Measurements from ENCODE around the gene PRKN. TPM values are rescaled to one million over a fixed set of nuclear protein-coding genes. Genes with fewer than 3 reads are reported as not detected.

The PRKN gene
- total RNA-seq, 1 donor from 2014 or later, result not detected

DNA sequence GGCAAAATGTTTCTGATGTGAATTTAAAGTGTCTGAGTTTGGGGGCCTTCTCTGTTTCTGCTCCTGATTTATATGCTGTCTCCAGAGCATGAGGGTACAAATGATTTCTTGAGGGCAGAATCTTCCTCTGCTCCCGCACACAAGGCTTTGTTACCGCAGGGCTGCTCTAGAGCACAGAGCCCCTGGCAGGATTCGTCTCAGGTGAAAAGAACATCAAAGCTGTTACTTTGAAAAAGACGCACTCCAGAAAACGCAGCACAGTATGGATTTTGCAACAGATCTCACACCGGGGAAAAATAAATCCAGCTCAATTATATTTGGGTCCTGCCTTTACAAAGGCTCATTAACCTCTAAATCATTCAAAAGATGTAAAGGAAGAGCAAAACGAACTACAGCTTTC lies 577.3 kb downstream of the PRKN start:
- intact Hi-C loops (cut with micrococcal nuclease), result no loop called here

DNA sequence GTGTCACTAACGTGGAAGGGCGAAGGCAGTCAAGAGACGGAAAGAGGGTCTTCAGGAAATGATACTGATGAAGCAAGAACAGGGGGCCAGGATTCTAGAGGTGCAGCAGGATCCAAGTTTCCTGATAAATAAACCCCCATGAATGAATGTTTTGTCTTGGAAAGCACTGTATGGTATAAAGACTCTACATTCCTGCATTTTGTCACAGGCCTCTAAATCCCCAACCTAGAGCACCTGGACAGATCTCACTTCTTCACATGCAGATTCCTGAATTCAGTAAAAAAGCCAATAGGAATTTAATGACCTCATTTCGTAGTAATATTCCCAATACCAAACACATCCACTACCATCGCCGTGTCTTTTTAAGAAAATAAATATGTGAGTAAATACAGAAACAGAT lies 577.8 kb downstream of the PRKN start:
- intact Hi-C loops (cut with micrococcal nuclease), result no loop called here

DNA sequence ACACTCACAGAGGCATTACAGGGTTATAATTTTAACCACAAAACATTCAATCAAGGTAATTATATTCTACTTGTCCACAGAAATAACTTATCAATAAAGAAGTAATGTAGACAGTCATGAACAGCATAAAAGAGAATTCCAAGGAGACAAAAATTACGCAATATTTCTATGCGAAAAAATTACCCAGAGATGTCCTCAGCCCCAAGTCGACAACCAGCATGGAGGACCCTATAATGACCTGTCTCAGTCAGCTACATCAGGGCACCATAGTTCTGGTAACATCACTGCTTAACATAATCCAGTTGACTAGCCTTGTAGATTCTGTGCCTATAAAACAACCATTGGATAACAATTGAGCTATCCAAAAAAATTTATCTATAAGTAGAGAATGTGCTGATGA lies 579.8 kb downstream of the PRKN start:
- intact Hi-C loops (cut with micrococcal nuclease), result no loop called here

DNA sequence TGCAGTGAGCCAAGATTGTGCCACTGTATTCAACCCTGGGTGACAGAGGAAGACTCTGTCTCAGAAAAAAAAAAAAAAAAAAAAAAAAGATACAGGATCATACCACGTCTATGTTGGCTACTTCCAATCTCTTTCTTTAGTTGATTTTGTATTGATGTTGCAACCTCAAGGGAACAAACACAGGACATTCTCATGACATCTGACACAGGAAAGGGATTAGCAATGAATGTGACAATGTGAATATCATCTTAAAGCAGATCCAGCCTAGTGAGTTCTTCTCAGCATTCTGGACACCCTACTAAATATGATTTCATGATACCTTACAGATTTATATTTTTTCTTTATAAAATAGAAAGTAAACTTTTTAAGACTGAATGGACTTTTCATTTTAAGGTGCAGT lies 580.3 kb downstream of the PRKN start:
- intact Hi-C loops (cut with micrococcal nuclease), result no loop called here

DNA sequence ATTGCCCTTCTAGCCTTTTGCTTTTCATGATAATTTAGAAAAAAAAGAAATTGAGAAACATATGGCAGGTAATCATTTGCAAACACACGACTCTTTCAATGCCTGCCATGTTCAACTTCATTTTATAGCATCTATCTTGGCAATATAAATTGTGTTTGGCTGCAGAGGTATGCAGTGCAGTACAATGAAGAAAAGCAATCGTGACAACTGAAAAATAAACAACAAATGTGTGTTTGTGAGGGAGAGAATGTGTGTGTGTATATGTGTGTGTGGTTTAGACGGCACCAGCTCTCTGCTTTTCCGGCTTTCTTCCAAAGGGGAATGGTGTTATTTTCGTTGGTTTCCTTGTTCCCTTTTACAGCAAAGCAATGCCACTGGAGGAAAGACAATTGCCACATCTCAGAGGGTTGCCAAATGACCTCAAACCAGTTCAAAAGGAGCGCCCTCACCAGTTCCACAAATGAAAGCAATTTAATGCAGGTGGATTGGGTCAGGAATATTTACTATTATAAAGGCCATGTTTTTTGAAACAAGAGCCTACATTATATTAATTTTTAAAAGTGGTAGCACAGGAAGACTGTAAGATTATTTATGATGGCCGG lies 587.2 kb downstream of the PRKN start:
- intact Hi-C loops (cut with micrococcal nuclease), result no loop called here

DNA sequence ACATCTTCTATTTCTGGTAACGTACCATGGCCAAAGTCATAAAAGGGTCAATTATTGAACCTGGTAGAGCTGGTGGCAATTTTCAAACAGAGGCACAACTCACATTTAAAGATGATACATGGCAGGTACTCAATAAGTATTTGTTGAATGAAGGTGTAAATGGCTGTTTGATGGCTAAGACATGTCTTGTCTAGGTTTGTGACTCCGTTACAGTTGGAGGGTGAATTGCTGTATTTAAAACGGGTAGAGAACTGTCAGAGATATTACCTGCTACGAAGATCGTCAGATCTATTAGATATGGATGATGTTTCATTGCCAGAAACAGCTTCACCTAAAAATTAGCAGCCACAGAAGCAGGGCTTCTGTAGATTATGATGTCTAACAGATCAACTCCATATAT lies 601.9 kb downstream of the PRKN start:
- intact Hi-C loops (cut with micrococcal nuclease), result no loop called here

DNA sequence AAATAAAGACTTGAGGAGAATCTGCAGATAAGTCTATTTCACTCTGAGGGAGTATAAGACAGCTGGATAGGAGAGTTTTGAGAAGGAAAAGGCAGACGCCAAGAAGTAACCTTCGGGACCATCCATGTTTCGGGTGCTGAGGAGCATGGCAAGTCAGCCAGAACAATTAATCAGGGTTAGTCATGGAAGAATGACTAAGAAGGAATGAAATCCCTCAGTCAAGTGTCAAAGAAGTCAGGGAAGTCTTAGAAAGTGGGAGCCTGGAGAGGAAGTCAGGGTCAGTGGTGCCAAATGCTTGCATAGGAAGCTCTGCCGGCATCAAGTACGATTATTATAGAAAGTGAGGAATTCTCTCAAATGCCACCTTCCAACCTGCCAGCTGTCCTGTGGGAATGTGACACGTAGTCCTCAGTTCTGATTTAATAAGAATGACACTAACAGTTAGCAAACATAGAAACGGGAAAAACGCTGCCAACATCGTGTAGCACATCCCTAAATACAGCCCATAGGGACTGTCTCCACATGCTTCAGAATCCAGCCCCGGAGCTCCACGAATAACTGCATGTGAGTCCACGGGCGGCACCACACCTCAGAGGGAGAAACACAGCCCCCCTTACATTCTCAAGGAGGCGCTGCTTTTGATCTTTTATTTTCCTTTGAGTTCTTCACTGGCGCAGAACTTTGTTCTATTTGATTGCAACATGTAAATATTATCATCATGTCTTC lies 602.7 kb downstream of the PRKN start:
- intact Hi-C loops (cut with micrococcal nuclease), result no loop called here

DNA sequence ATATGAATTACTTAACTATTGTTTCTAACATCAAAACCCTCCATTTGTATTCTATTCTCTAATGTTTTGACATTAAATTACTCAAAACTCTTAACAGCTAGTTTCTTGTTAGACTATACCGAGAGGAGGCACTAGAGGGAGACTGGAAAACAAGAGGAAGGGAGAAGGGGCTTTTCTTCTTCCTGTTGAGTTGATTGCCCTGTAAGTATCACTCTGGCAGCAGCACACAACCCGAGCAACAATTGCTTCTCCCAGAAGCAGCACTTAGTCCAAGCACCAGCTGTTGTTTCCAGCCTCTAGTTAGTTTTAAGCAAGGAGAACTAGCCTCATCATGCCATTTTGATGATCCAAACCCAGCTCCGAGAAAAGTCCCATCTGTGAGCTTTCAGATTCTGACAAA lies 603.8 kb downstream of the PRKN start:
- intact Hi-C loops (cut with micrococcal nuclease), result no loop called here

DNA sequence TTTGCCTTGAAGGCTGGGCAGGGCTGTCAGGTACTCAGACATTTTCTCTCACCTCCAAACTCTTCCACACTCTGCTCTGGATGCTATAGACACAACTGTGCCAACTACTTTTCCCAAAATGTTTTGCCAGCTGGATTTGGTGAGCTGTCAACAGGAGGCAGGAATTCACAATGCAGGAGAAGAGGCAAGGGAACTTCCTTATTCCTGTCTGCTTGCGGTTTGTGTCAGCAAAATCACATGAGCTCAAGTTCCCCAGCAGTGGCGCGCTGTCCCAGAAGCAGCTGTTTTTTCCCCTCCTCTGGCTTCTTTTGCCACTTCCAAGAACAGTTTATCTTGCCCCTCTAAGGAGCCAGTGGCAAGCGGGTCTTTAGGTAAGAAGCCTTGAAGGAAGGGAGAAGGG lies 608.2 kb downstream of the PRKN start:
- intact Hi-C loops (cut with micrococcal nuclease), result no loop called here

DNA sequence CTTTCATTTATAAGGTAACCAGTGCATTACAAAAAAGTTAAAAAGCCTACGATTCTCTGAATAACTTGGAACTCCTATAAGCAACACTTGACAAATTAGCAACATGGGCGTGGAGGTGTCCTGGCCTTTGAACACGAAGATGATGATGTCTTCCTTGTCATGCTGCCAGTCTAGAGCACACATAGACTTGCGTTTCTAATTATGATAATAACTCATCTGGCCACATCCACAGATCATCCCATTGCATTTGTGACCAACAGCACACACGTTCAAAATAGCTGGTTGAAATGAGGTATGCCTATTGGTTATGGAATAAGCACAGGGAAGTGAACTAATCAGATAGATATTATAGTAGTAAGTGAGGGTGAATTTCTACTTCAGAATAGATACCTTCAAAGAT lies 608.9 kb downstream of the PRKN start:
- intact Hi-C loops (cut with micrococcal nuclease), result no loop called here

DNA sequence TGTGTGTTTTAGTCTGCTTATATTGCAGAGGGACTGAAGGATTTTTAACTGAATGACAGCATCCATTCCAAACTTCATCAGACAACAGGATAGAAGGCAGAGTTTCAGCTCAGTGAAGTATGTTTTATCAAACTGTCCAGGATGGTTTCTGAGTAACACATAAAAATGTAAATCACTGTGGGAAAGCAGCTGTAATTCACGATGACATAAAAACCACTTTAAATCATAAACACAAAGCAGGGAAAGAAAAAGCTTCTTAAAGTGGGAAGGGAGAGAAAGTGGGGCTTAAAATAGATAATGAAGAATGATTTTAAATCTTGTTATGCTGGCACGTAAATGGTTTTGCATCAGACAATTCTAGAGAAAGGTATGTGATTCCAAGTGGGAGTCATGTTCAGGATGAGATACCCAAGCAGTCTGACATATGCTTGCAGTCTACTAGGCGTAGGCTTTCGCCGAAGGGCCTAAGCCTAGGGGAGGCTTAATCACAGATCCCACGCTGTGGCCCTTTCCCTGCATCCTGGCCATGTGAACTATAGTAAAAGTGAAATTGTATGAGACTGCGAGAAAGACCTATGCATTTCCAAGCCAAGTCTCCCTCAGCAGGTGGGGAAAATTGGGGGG lies 610.6 kb downstream of the PRKN start:
- intact Hi-C loops (cut with micrococcal nuclease), result no loop called here

DNA sequence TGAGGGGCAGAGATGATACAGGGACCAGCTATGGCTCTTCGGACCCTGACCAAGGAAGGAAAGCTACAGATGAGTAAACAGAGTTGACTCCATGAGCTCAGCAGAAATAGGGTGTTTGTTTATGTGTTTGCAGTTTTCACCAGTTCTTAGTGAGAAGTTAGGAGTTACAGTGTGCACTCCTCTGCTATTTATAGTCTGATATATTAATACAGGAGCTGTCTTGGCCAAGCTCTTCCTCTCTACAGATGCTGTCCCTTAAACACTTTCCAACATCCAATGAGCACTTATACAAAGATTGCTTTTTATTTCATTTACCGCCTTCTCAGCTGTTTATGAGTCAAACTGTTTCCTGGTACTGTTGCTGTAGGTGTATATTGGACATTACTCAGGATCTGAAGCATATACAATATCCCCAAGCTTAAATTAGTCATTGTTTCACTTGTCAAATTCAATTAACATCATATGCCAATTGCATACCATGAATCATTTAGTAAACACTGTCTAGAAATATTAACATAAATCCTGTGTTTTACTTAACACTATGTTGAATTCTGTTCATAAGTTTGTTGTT lies 618.0 kb downstream of the PRKN start:
- intact Hi-C loops (cut with micrococcal nuclease), result no loop called here

DNA sequence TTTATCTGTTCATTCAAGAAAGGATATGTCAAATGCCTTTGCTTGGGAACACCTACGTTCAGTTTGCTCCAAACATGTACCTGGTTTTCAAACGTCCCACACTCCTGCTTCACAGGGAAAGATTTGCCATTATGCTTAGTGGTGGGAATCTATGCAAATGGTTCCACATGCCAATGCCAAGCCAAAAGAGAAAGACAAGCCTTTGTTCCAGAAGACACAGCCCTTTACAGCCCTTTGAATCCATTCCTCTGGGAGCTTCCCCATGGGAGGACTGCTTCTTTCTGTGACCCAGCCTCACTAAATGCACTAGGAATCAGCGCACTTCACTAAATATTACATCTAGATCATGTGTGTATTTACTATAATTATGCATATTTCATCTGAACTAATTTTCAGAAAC lies 619.5 kb downstream of the PRKN start:
- intact Hi-C loops (cut with micrococcal nuclease), result no loop called here

DNA sequence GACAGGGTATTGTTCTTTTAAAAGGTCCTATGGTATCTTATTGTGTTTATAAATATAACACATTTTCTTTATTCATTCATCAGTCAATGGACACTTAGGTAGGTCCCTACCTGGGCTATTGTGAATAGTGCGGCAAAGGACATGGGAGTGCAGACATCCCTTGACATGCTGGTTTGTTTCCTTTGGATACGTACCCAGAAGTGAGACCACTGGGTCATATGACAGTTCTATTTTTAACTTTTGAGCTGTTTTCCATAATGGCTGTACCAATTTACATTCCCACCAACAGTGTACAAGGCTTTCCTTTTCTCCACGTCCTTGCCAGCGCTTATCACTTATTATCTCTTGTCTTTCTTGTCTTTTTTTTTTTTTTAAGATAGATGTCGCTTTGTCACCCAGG lies 627.5 kb downstream of the PRKN start:
- intact Hi-C loops (cut with micrococcal nuclease), result no loop called here

DNA sequence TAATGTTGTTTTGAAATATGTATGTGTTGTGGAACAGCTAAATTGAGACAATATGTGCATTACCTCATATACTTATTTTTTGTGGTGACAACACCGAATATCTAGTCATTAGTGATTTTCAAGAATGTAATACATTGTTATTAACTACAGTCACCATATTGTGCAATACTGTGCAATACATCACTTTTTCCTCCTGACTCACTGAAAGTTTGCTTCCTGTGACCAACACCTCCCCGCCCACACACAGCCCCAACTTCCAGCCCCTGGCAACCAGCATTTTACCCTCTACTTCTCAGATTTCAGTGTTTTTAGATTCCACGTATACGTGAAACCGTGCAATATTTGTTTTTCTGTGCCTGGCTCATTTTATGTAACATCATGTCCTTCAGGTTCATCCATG lies 627.9 kb downstream of the PRKN start:
- intact Hi-C loops (cut with micrococcal nuclease), result no loop called here

DNA sequence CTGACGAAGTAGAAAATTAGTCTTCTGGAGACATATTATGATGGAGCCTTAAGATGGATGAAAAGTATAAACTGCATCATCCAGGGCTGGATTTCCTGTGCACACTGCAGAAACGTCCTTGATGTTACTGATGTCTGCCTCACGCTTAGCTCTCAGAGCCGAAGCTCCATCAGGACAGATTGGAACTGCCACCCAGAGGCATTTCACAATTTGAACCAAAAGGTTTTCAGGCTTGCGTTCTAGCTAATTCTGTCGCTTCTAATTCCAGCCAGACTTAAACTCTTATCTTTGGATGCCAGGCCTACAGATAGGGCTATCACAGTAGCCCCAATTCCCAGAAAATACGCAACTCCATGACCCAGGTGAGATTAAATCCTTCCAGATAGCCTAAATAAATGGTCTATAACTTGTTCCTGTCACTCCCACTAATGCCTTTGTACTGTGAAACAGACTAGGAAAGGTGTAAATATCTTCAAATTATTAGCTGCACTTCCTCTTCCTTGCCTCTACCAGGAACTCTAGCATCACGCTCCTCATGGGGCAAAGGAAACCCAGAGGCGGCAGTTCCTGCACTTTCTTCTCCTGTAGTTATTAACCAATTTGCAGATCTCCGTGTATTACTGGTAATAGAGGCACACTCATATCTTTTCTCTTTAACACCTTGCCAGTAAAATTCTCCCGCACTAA lies 634.6 kb downstream of the PRKN start:
- intact Hi-C loops (cut with micrococcal nuclease), result no loop called here

DNA sequence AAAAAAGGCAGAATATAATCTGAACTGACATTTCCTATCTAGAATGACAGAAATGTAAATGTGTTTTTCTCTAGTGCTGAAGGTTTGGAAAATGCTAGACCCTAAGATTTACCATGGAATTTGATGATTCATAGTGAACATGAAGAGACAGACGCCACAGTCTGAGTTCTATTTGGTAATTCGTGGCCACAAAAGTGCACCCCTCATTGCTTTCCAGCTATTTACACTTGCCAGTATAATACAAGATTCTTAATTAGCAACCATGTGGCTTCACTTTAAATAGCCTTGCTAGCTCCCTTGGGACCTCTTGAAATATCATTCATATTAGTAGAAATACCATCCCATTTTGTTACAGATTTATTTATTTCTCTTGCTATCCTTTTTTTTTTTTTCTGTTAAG lies 636.8 kb downstream of the PRKN start:
- intact Hi-C loops (cut with micrococcal nuclease), result no loop called here

DNA sequence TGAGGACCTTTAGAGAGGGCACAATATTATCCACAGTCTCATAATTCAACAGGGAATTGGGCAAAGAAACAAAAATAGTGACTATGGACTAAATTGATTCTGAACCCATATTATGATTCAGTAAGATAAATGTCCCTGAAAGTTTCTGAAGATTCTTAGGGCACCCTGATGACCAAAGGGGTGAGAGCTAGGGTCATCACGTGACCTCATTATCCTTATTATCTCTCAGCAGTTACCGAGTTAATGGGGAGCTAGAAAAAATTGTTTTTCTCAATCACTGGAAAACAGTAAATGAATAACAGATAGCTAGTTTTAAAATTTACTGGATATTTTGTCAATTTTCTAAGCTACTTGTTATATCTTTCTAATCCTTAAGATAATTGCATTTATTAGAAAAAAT lies 639.5 kb downstream of the PRKN start:
- intact Hi-C loops (cut with micrococcal nuclease), result no loop called here

DNA sequence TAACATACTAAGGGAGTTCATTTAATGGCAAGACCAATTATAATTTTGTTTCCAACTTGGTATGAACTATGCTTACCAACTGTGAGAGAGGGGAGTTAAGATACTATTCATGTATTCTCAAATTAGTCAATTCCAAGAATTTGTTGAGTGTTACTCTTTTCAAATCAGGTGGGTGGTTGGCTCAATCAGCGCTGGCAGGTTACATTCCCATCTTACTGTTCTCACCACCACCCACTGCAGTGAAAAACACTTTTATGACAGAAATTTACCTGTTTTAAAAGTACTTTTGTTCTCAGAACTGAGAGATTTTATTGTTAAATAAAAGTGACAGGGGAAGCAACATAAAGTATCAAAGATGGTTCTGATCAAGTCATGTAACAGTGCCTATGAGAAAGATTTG lies 642.0 kb downstream of the PRKN start:
- intact Hi-C loops (cut with micrococcal nuclease), result no loop called here

DNA sequence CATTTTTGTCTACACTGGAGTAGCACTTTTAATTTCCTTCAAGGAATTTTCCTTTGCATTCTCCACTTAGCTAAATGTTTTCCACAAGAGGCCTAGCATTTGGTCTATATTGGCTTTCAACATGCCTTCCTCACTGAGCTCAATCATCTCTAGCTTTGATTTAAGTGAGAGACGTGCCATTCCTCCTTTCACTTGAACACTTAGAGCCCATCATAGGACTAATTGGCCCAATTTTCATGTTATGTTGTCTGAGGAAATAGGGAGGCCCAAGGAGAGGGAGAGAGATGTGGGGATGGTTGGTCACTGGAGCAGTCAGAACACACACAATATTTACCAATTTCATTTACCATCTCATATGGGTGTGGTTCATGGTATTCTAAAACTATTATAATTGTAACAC lies 645.0 kb downstream of the PRKN start:
- intact Hi-C loops (cut with micrococcal nuclease), result no loop called here

DNA sequence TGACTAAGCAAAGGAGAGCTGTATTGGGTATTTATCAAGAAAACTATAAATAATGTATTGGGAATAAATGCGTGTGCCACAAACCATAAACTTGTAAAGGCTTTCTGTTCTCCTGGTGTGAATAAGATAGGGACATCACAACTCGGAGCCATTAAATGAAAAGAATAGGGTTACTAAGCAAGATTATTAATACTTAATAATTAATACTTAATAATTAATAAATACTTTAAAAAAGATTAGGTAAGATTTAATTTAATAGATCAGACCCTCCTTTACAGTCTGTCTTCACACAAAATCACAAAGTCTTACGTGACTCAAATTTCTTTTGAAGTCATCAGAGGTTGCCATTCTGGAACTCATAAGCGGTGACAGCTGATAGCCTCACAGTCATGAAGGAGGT lies 648.9 kb downstream of the PRKN start:
- intact Hi-C loops (cut with micrococcal nuclease), result no loop called here

DNA sequence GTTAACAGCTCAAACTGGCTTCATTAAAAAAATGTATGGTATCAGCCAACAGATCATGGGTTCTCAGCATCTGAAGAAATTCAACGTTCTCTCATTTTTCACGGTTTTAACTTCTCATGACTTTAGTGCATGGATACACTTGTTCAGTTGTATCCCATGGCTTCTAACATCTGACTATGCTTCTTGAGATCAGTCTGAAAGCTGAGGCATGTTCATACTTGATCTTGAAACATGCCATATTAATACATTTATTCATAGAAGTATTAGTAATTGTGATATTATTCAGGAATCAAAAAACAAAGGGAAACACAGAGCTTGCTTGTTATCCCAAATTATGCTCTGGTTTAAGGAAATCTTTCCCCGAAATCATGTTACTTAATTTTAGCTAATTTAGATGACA lies 649.4 kb downstream of the PRKN start:
- intact Hi-C loops (cut with micrococcal nuclease), result no loop called here
